Measurements from ENCODE around the gene FYCO1. TPM values are rescaled to one million over a fixed set of nuclear protein-coding genes. Genes with fewer than 3 reads are reported as not detected.

Gene FYCO1
- total RNA-seq, 2 experiments from 2014 or later: 12.1 to 14.5 TPM

- CTCF ChIA-PET: interaction anchor here (1.2 kb wide), 1 partner anchor 14 kb away, joined by 6 read pairs; no protein-coding TSS in a partner anchor
- POLR2A ChIA-PET: interaction anchor here (1.3 kb wide), 1 partner anchor 33 kb away, joined by 6 read pairs; no protein-coding TSS in a partner anchor
Observed at GRCh38 chr3:45914362-45915058, 81.1 kb downstream of the FYCO1 start.

GRCh38 chr3:45912435-45912834, 83.2 kb downstream of the FYCO1 start:
- ChIA-PET POLR2A (no interaction called here), CTCF (interaction anchor here (1.2 to 1.3 kb wide), 2 partner anchors 17 to 20 kb away, joined by 3 read pairs; no protein-coding TSS in a partner anchor)

- POLR2A ChIA-PET: no interaction called here
Observed at GRCh38 chr3:45911511-45912226, 84.0 kb downstream of the FYCO1 start.

GRCh38 chr3:45910892-45911291, 84.7 kb downstream of the FYCO1 start:
- CTCF ChIA-PET: interaction anchor here (0.6 to 1.8 kb wide), 2 partner anchors 18 to 80 kb away, joined by 3 to 7 read pairs; no protein-coding TSS in a partner anchor
- POLR2A ChIA-PET: no interaction called here

More at GRCh38 chr3:45911511-45912226, 84.0 kb downstream of the FYCO1 start:
- CTCF ChIA-PET: interaction anchor here (0.6 to 1.8 kb wide), 3 partner anchors 17 to 150 kb away, joined by 3 to 7 read pairs (median 3); no protein-coding TSS in a partner anchor

- ChIA-PET POLR2A (no interaction called here), CTCF (interaction anchor here (0.6 to 1.7 kb wide), 3 partner anchors 10 to 148 kb away, joined by 3 to 5 read pairs (median 4); no protein-coding TSS in a partner anchor)
Observed at GRCh38 chr3:45909542-45909941, 86.1 kb downstream of the FYCO1 start.

GRCh38 chr3:45908761-45909160, 86.9 kb downstream of the FYCO1 start:
- ChIA-PET POLR2A (no interaction called here), CTCF (interaction anchor here (1.1 to 1.7 kb wide), 2 partner anchors 12 to 147 kb away, joined by 4 to 5 read pairs; no protein-coding TSS in a partner anchor)

- CTCF ChIA-PET: interaction anchor here (0.5 to 1.7 kb wide), 3 partner anchors 21 to 147 kb away, joined by 3 to 5 read pairs (median 3); no protein-coding TSS in a partner anchor
- POLR2A ChIA-PET: no interaction called here
Observed at GRCh38 chr3:45907769-45908705, 87.6 kb downstream of the FYCO1 start.

GRCh38 chr3:45906681-45907407, 88.8 kb downstream of the FYCO1 start:
- ChIA-PET POLR2A (no interaction called here), CTCF (no interaction called here)

GRCh38 chr3:45905755-45906154, 89.9 kb downstream of the FYCO1 start:
- ChIA-PET POLR2A (no interaction called here), CTCF (interaction anchor here (1.1 to 1.2 kb wide), 2 partner anchors 17 to 23 kb away, joined by 3 to 4 read pairs; no protein-coding TSS in a partner anchor)

GRCh38 chr3:45904931-45905330, 90.7 kb downstream of the FYCO1 start:
- ChIA-PET CTCF (interaction anchor here (1.1 to 1.5 kb wide), 3 partner anchors 12 to 24 kb away, joined by 3 to 5 read pairs (median 4); no protein-coding TSS in a partner anchor), POLR2A (no interaction called here)

- POLR2A ChIA-PET: no interaction called here
- CTCF ChIA-PET: no interaction called here
Observed at GRCh38 chr3:45896956-45897355, 98.7 kb downstream of the FYCO1 start.

- CTCF ChIA-PET: no interaction called here
- POLR2A ChIA-PET: no interaction called here
Observed at GRCh38 chr3:45895686-45896468, 99.7 kb downstream of the FYCO1 start.

GRCh38 chr3:45894015-45894414, 101.6 kb downstream of the FYCO1 start:
- CTCF ChIA-PET: no interaction called here
- POLR2A ChIA-PET: no interaction called here

- ChIA-PET POLR2A (interaction anchor here (0.7 kb wide), 1 partner anchor 9 kb away, joined by 3 read pairs; no protein-coding TSS in a partner anchor), CTCF (interaction anchor here (1.0 to 1.4 kb wide), 4 partner anchors 11 to 477 kb away, joined by 3 to 5 read pairs (median 4); no protein-coding TSS in a partner anchor)
Observed at GRCh38 chr3:45892161-45892560, 103.5 kb downstream of the FYCO1 start.

GRCh38 chr3:45890405-45890804, 105.2 kb downstream of the FYCO1 start:
- ChIA-PET POLR2A (no interaction called here), CTCF (no interaction called here)

GRCh38 chr3:45889337-45889736, 106.3 kb downstream of the FYCO1 start:
- POLR2A ChIA-PET: no interaction called here
- CTCF ChIA-PET: no interaction called here

- POLR2A ChIA-PET: no interaction called here
- CTCF ChIA-PET: interaction anchor here (1.1 to 1.6 kb wide), 2 partner anchors 13 to 23 kb away, joined by 3 to 7 read pairs; no protein-coding TSS in a partner anchor
Observed at GRCh38 chr3:45887759-45888511, 107.7 kb downstream of the FYCO1 start.
